Naive thymus-derived CD4-positive, alpha-beta T cell (primary cell): ENCODE data around the gene ADGRB3. TPM values are rescaled to one million over a fixed set of nuclear protein-coding genes. Genes with fewer than 3 reads are reported as not detected.
"Not testable (repeated sequence)": the region's sequence is repeated elsewhere in the genome, so short reads cannot be mapped to it uniquely, and the experiment has no call there.

Experiments used
- ATAC-seq: fragments of 150-1000 bp; cut with Tn5 transposase; 2 replicates; pipeline ENCODE4 v1.10.0; 2021; ENCODE audit warnings: mild to moderate bottlenecking, moderate library complexity
- CTCF ChIA-PET: fragments of 350-600 bp; sonication (Branson Sonifier 250); formaldehyde crosslinking; loops from one replicate; lab custom pipeline; 2021; ENCODE audit warnings: antibody characterized with exemption; lab: Charles Lee
- POLR2A ChIA-PET: fragments of 350-600 bp; sonication (Branson Sonifier 250); formaldehyde crosslinking; loops from one replicate; lab custom pipeline; 2021; ENCODE audit warnings: antibody characterized with exemption, inconsistent platforms; lab: Charles Lee
- DNase-seq, 9 donors: peaks; one replicate each; pipeline versions ENCODE4 v3.0.0 to v3.0.0-alpha.2; 2020 to 2022; ENCODE audit warnings: mixed read lengths in 1 of 9
- H3K27ac ChIP-seq: one replicate; pipeline ENCODE4 v1.7.0; 2013; ENCODE audit warnings: mild to moderate bottlenecking, low read depth, low read length, moderate library complexity
- H3K27me3 ChIP-seq, 2 donors: one replicate each; pipeline ENCODE4 v1.7.0; 2013; ENCODE audit warnings: low read length in 2 of 2, mild to moderate bottlenecking in 2 of 2, moderate library complexity in 2 of 2; ENCODE audit not compliant: control insufficient read depth in 2 of 2, insufficient read depth in 2 of 2
- H3K36me3 ChIP-seq, 3 experiments: 1 replicate in 2 of 3; 2 replicates in 1 of 3; pipeline ENCODE4 v1.7.0; 2013; ENCODE audit warnings: low read length in 3 of 3, mild to moderate bottlenecking in 3 of 3, moderate library complexity in 1 of 3; ENCODE audit not compliant: insufficient read depth in 3 of 3, control insufficient read depth in 2 of 3
- H3K4me1 ChIP-seq, 2 donors: one replicate each; pipeline ENCODE4 v1.7.0; 2013; ENCODE audit warnings: low read length in 2 of 2, mild to moderate bottlenecking in 2 of 2, moderate library complexity in 1 of 2; ENCODE audit not compliant: control insufficient read depth in 2 of 2, insufficient read depth in 2 of 2
- H3K4me3 ChIP-seq: 2 replicates; pipeline ENCODE4 v1.7.0; 2013; ENCODE audit warnings: mild to moderate bottlenecking, low read length
- H3K9me3 ChIP-seq, 3 experiments: 1 replicate in 2 of 3; 2 replicates in 1 of 3; pipeline ENCODE4 v1.7.0; 2013; ENCODE audit warnings: low read length in 3 of 3; ENCODE audit not compliant: control insufficient read depth in 2 of 3
- H3K27ac Mint-ChIP-seq, 9 donors: one replicate each; pipeline ENCODE4 v1.8.0; 2020 to 2022; ENCODE audit warnings: mixed read lengths in 9 of 9, mild to moderate bottlenecking in 8 of 9, moderate library complexity in 5 of 9, inconsistent platforms in 2 of 9
- H3K27me3 Mint-ChIP-seq, 5 donors: one replicate each; pipeline ENCODE4 v1.8.0; 2021 to 2022; ENCODE audit warnings: mixed read lengths in 5 of 5, mild to moderate bottlenecking in 1 of 5
- H3K36me3 Mint-ChIP-seq, 5 donors: one replicate each; pipeline ENCODE4 v1.8.0; 2020 to 2022; ENCODE audit warnings: mixed read lengths in 5 of 5, mild to moderate bottlenecking in 3 of 5, inconsistent platforms in 1 of 5
- H3K4me1 Mint-ChIP-seq, 7 donors: one replicate each; pipeline ENCODE4 v1.8.0; 2020 to 2022; ENCODE audit warnings: mixed read lengths in 7 of 7, mild to moderate bottlenecking in 3 of 7, inconsistent platforms in 1 of 7
- H3K4me3 Mint-ChIP-seq, 10 donors: one replicate each; pipeline ENCODE4 v1.8.0; 2020 to 2022; ENCODE audit warnings: mild to moderate bottlenecking in 10 of 10, mixed read lengths in 10 of 10, moderate library complexity in 6 of 10, inconsistent platforms in 2 of 10
- H3K9me3 Mint-ChIP-seq, 11 donors: one replicate each; pipeline ENCODE4 v1.8.0; 2020 to 2022; ENCODE audit warnings: mixed read lengths in 11 of 11, mild to moderate bottlenecking in 4 of 11, inconsistent platforms in 1 of 11, moderate library complexity in 1 of 11
- intact Hi-C, 2 donors: fragments of 100-400 bp; cut with micrococcal nuclease; formaldehyde crosslinking; loops; one replicate each; pipeline ENCODE4 v1.15.1; 2023
- polyA plus RNA-seq, 2 donors: library from polyadenylated mRNA; unstranded; fragments of 300-500 nt; fragmentation: Illumina TruSeq; gene quantifications; one replicate each; pipeline ENCODE4 v1.2.3, GENCODE V29; 2021
- total RNA-seq, 6 experiments: library from RNA in 5 of 6; stranded (reverse) in 5 of 6; gene quantifications; 1 replicate in 5 of 6; 2 replicates in 1 of 6; pipeline ENCODE4 v1.2.3 and lab custom pipeline; 2021 to 2026

The ADGRB3 gene
- total and polyA plus RNA-seq, 7 experiments from 2014 or later = not detected

GRCh38 chr6:68911811-68912210, 276.7 kb downstream of the ADGRB3 start:
- H3K4me1 Mint-ChIP-seq = no peaks in the 10 kb centered on the region
- POLR2A ChIA-PET = no interaction called here
- CTCF ChIA-PET = interaction anchor here (0.6 kb wide), 1 partner anchor 1166 kb away, joined by 3 read pairs; no protein-coding TSS in a partner anchor

GRCh38 chr6:68912805-68913204, 277.7 kb downstream of the ADGRB3 start:
- H3K9me3 Mint-ChIP-seq, ATAC-seq, H3K27me3 ChIP-seq, H3K4me1 Mint-ChIP-seq, intact Hi-C loops, H3K27ac ChIP-seq, H3K36me3 Mint-ChIP-seq, POLR2A ChIA-PET, H3K27ac Mint-ChIP-seq, H3K4me3 ChIP-seq, H3K9me3 ChIP-seq, H3K4me3 Mint-ChIP-seq, H3K4me1 ChIP-seq, CTCF ChIA-PET, H3K36me3 ChIP-seq, H3K27me3 Mint-ChIP-seq, DNase-seq: not testable (repeated sequence)

More at GRCh38 chr6:68911811-68912210, 276.7 kb downstream of the ADGRB3 start:
- Mint-ChIP-seq H3K4me3 (no peak overlapping the region), H3K36me3 (no peaks in the 10 kb centered on the region), H3K9me3 (peaks cover 0 to 6% (median 0%) of the 10 kb centered on the region in 11 donors), H3K27me3 (no peaks in the 10 kb centered on the region), H3K27ac (no peak overlapping the region)
- intact Hi-C loops = no loop called here
- Histone ChIP-seq H3K4me3 (no peak overlapping the region), H3K4me1 (no peaks in the 10 kb centered on the region), H3K36me3 (no peaks in the 10 kb centered on the region), H3K27ac (no peak overlapping the region), H3K9me3 (no peaks in the 10 kb centered on the region), H3K27me3 (no peaks in the 10 kb centered on the region)
- ATAC-seq (no peak), DNase-seq (no peak)

- H3K9me3 Mint-ChIP-seq = peaks cover 0 to 8% (median 0%) of the 10 kb centered on the region in 11 donors
- no peak for ATAC-seq
These were observed 280.5 kb downstream of the ADGRB3 start for GRCh38 chr6:68915586-68915985.

GRCh38 chr6:68919537-68919936, 284.5 kb downstream of the ADGRB3 start:
- POLR2A ChIA-PET = no interaction called here
- Mint-ChIP-seq H3K4me1 (no peaks in the 10 kb centered on the region), H3K36me3 (no peaks in the 10 kb centered on the region), H3K27me3 (no peaks in the 10 kb centered on the region), H3K27ac (no peak overlapping the region), H3K4me3 (no peak overlapping the region), H3K9me3 (peaks cover 0 to 8% (median 0%) of the 10 kb centered on the region in 11 donors)
- no peak overlapping the region for H3K4me3 ChIP-seq
- H3K36me3 ChIP-seq = no peaks in the 10 kb centered on the region
- no peaks in the 10 kb centered on the region for H3K27me3 ChIP-seq
- DNase-seq (no peak), ATAC-seq (no peak)
- no peak overlapping the region for H3K27ac ChIP-seq
- no peaks in the 10 kb centered on the region for H3K9me3 ChIP-seq
- no peaks in the 10 kb centered on the region for H3K4me1 ChIP-seq
- intact Hi-C loops = no loop called here
- CTCF ChIA-PET = no interaction called here

More at GRCh38 chr6:68915586-68915985, 280.5 kb downstream of the ADGRB3 start:
- Mint-ChIP-seq H3K4me1 (no peaks in the 10 kb centered on the region), H3K27me3 (no peaks in the 10 kb centered on the region), H3K27ac (no peak overlapping the region), H3K4me3 (no peak overlapping the region), H3K36me3 (no peaks in the 10 kb centered on the region)
- intact Hi-C loops = no loop called here
- H3K4me3 ChIP-seq = no peak overlapping the region
- ChIA-PET POLR2A (no interaction called here), CTCF (no interaction called here)
- H3K4me1 ChIP-seq = no peaks in the 10 kb centered on the region
- no peak overlapping the region for H3K27ac ChIP-seq
- no peaks in the 10 kb centered on the region for H3K27me3 ChIP-seq
- H3K36me3 ChIP-seq = no peaks in the 10 kb centered on the region
- DNase-seq = no peak
- H3K9me3 ChIP-seq = no peaks in the 10 kb centered on the region

- ChIA-PET POLR2A (interaction anchor here (0.6 kb wide), 1 partner anchor 273 kb away, joined by 3 read pairs; no protein-coding TSS in a partner anchor), CTCF (no interaction called here)
- Histone ChIP-seq H3K36me3 (no peaks in the 10 kb centered on the region), H3K27me3 (no peaks in the 10 kb centered on the region), H3K4me1 (no peaks in the 10 kb centered on the region), H3K9me3 (no peaks in the 10 kb centered on the region), H3K4me3 (no peak overlapping the region), H3K27ac (no peak overlapping the region)
- intact Hi-C loops = no loop called here
- Mint-ChIP-seq H3K27me3 (no peaks in the 10 kb centered on the region), H3K4me1 (no peaks in the 10 kb centered on the region), H3K36me3 (no peaks in the 10 kb centered on the region), H3K27ac (no peak overlapping the region), H3K9me3 (no peaks in the 10 kb centered on the region), H3K4me3 (no peak overlapping the region)
- ATAC-seq (no peak), DNase-seq (no peak)
These were observed 306.3 kb downstream of the ADGRB3 start for GRCh38 chr6:68941345-68941744.

GRCh38 chr6:68947721-68948120, 312.6 kb downstream of the ADGRB3 start:
- ATAC-seq = no peak

GRCh38 chr6:68951270-68951669, 316.2 kb downstream of the ADGRB3 start:
- POLR2A ChIA-PET = no interaction called here

More at GRCh38 chr6:68947721-68948120, 312.6 kb downstream of the ADGRB3 start:
- POLR2A ChIA-PET = no interaction called here
- no peak overlapping the region for H3K27ac ChIP-seq
- H3K4me1 Mint-ChIP-seq = no peaks in the 10 kb centered on the region
- no peak overlapping the region for H3K4me3 Mint-ChIP-seq
- CTCF ChIA-PET = no interaction called here
- no peaks in the 10 kb centered on the region for H3K27me3 Mint-ChIP-seq
- no peak overlapping the region for H3K4me3 ChIP-seq
- no peaks in the 10 kb centered on the region for H3K4me1 ChIP-seq
- H3K36me3 Mint-ChIP-seq = no peaks in the 10 kb centered on the region
- H3K36me3 ChIP-seq = no peaks in the 10 kb centered on the region
- no peaks in the 10 kb centered on the region for H3K9me3 ChIP-seq
- no peak overlapping the region for H3K27ac Mint-ChIP-seq
- intact Hi-C loops = no loop called here
- no peak for DNase-seq
- peaks cover 0 to 2% (median 0%) of the 10 kb centered on the region in 11 donors for H3K9me3 Mint-ChIP-seq
- no peaks in the 10 kb centered on the region for H3K27me3 ChIP-seq

More at GRCh38 chr6:68951270-68951669, 316.2 kb downstream of the ADGRB3 start:
- Histone ChIP-seq H3K27me3 (no peaks in the 10 kb centered on the region), H3K9me3 (no peaks in the 10 kb centered on the region), H3K4me3 (no peak overlapping the region), H3K27ac (no peak overlapping the region), H3K4me1 (no peaks in the 10 kb centered on the region), H3K36me3 (no peaks in the 10 kb centered on the region)
- ATAC-seq (no peak), DNase-seq (no peak)
- Mint-ChIP-seq H3K27ac (no peak overlapping the region), H3K4me1 (no peaks in the 10 kb centered on the region), H3K27me3 (no peaks in the 10 kb centered on the region), H3K36me3 (no peaks in the 10 kb centered on the region), H3K4me3 (no peak overlapping the region), H3K9me3 (peaks cover 0 to 3% (median 0%) of the 10 kb centered on the region in 11 donors)
- CTCF ChIA-PET = no interaction called here
- intact Hi-C loops = no loop called here
